ENCODE measurements around the gene LRRC73.

- TF ChIP-seq EZH2phosphoT487 (IDR thresholded peaks at IDR 0.05; ENCODE audit: low read length) (no peak), CTCF (IDR thresholded peaks at IDR 0.05; ENCODE audit: low read length) (no peak)
These were observed 13.1 kb upstream of the LRRC73 start for GRCh38 chr6:43523284-43523683.

Measured in MM.1S (cell line).